B cell (primary cell): ENCODE data around the gene RHOH. TPM values are rescaled to one million over a fixed set of nuclear protein-coding genes. Genes with fewer than 3 reads are reported as not detected.
A peak's percentile ranks its signal among the peaks of the same experiment; 100 is the strongest.

Experiments
- ATAC-seq: fragments of 200-7000 bp; cut with Tn5 transposase; one replicate; pipeline ENCODE4 v1.10.0; 2021; ENCODE audit warnings: low read depth, mild to moderate bottlenecking, moderate number of reproducible peaks, moderate library complexity
- CTCF ChIA-PET: fragments of 350-600 bp; sonication (Branson Sonifier 250); formaldehyde crosslinking; loops from one replicate; lab custom pipeline; 2021; ENCODE audit warnings: antibody characterized with exemption, inconsistent platforms; lab: Charles Lee
- POLR2A ChIA-PET: fragments of 350-600 bp; sonication (Branson Sonifier 250); formaldehyde crosslinking; loops from one replicate; lab custom pipeline; 2021; ENCODE audit warnings: antibody characterized with exemption; lab: Charles Lee
- DNase-seq: peaks from one replicate; pipeline ENCODE4 v3.0.0; 2013
- H2AFZ ChIP-seq: 2 replicates; pipeline ENCODE4 v1.6.1; 2012; ENCODE audit warnings: mild to moderate bottlenecking, low read depth, low read length; ENCODE audit not compliant: insufficient read depth, poor library complexity, severe bottlenecking
- H3K27ac ChIP-seq, 2 donors: 1 replicate in 1 of 2; 2 replicates in 1 of 2; pipeline ENCODE4 v1.5.1; 2012 to 2013; ENCODE audit warnings: low read length in 2 of 2, mild to moderate bottlenecking in 2 of 2, moderate library complexity in 1 of 2
- H3K27me3 ChIP-seq, 4 experiments: fragments of 200-600 bp in 1 of 4; sonication (generic) in 1 of 4; replicated peaks in 1 of 4; 1 replicate in 2 of 4; 2 replicates in 2 of 4; pipeline versions ENCODE4 v1.6.1 to v1.7.0; 2013 to 2016; ENCODE audit warnings: low read length in 3 of 4, mild to moderate bottlenecking in 2 of 4, mixed read lengths in 1 of 4, moderate library complexity in 1 of 4; ENCODE audit not compliant: insufficient read depth in 4 of 4, control insufficient read depth in 3 of 4; ENCODE audit errors: control extremely low read depth in 1 of 4
- H3K36me3 ChIP-seq, 2 experiments: replicated peaks in 1 of 2; 1 replicate in 1 of 2; 2 replicates in 1 of 2; pipeline versions ENCODE4 v1.6.1 to v1.7.1; 2013; ENCODE audit warnings: low read length in 1 of 2; ENCODE audit not compliant: insufficient read depth in 2 of 2, control insufficient read depth in 1 of 2; ENCODE audit errors: control extremely low read depth in 1 of 2, extremely low read depth in 1 of 2
- H3K4me1 ChIP-seq, 2 donors: fragments of 200-600 bp in 1 of 2; sonication (generic) in 1 of 2; 1 replicate in 1 of 2; 2 replicates in 1 of 2; pipeline versions ENCODE4 v1.5.1 to v1.6.1; 2013 to 2017; ENCODE audit warnings: low read length in 2 of 2; ENCODE audit not compliant: control insufficient read depth in 2 of 2, insufficient read depth in 2 of 2
- H3K4me2 ChIP-seq: replicated peaks from 2 replicates; pipeline ENCODE3; 2012; ENCODE audit warnings: mild to moderate bottlenecking, low read depth, low read length; ENCODE audit not compliant: poor library complexity, severe bottlenecking
- H3K4me3 ChIP-seq, 5 experiments: fragments of 200-600 bp in 1 of 5; sonication (generic) in 1 of 5; 1 replicate in 3 of 5; 2 replicates in 2 of 5; pipeline versions ENCODE4 v1.5.1 to v1.7.0; 2011 to 2016; ENCODE audit warnings: low read length in 4 of 5, mild to moderate bottlenecking in 4 of 5, low read depth in 2 of 5, control low read depth in 1 of 5, moderate library complexity in 1 of 5; ENCODE audit not compliant: insufficient read depth in 1 of 5; ENCODE audit errors: control extremely low read depth in 1 of 5, extremely low read depth in 1 of 5
- H3K79me2 ChIP-seq: fragments of 200-600 bp; sonication (generic); one replicate; pipeline ENCODE4 v1.6.0; 2016; ENCODE audit warnings: low read length; ENCODE audit not compliant: control insufficient read depth, insufficient read depth
- H3K9ac ChIP-seq: fragments of 200-600 bp; sonication (generic); 2 replicates; pipeline ENCODE4 v1.6.1; 2017; ENCODE audit warnings: mild to moderate bottlenecking, low read length, moderate library complexity
- H3K9me3 ChIP-seq, 3 donors: one replicate each; pipeline versions ENCODE4 v1.6.1 to v1.7.1; 2013; ENCODE audit warnings: low read length in 2 of 3; ENCODE audit not compliant: control insufficient read depth in 2 of 3, insufficient read depth in 1 of 3; ENCODE audit errors: control extremely low read depth in 1 of 3
- H4K20me1 ChIP-seq: 2 replicates; pipeline ENCODE4 v1.6.0; 2012; ENCODE audit warnings: mild to moderate bottlenecking, low read length; ENCODE audit not compliant: insufficient read depth, control insufficient read depth, poor library complexity, severe bottlenecking
- H3K27ac Mint-ChIP-seq: one replicate; pipeline ENCODE4 v1.8.0; 2021; ENCODE audit warnings: mixed read lengths
- H3K27me3 Mint-ChIP-seq: one replicate; pipeline ENCODE4 v1.8.0; 2021; ENCODE audit warnings: mixed read lengths
- H3K4me1 Mint-ChIP-seq: one replicate; pipeline ENCODE4 v1.8.0; 2021; ENCODE audit warnings: mixed read lengths
- H3K4me3 Mint-ChIP-seq: one replicate; pipeline ENCODE4 v1.8.0; 2021; ENCODE audit warnings: mixed read lengths
- H3K9me3 Mint-ChIP-seq: one replicate; pipeline ENCODE4 v1.8.0; 2022; ENCODE audit warnings: mixed read lengths; ENCODE audit not compliant: insufficient read depth
- EZH2 ChIP-seq: IDR thresholded peaks from 2 replicates; pipeline ENCODE4 v1.6.1; 2012; ENCODE audit warnings: borderline replicate concordance, low read depth, mild to moderate bottlenecking, moderate library complexity, low read length; ENCODE audit not compliant: insufficient read depth, poor library complexity, severe bottlenecking
- WGBS: methylation state at CpG from one replicate; pipeline ENCODE4 v1.1.5; 2013; ENCODE audit warnings: missing lambda C conversion rate; ENCODE audit not compliant: insufficient coverage; 5-methylcytosine and 5-hydroxymethylcytosine counted together
- intact Hi-C: fragments of 100-400 bp; cut with micrococcal nuclease; formaldehyde crosslinking; loops from one replicate; pipeline ENCODE4 v1.10.0; 2022
- polyA plus RNA-seq: library from polyadenylated mRNA; depleted of rRNA; stranded (reverse); fragments of >200 nt; gene quantifications from 2 replicates; pipeline ENCODE4 v1.2.3, GENCODE V29; 2012
- total RNA-seq, 2 donors: library from RNA; stranded (reverse); fragments of 120-200 nt in 1 of 2; gene quantifications; 1 replicate in 1 of 2; 2 replicates in 1 of 2; pipeline versions ENCODE4 v1.2.3 to v1.2.4, GENCODE V29; 2013 to 2022
- TF ChIP-seq, protein P1 (sequence below): fragments of 200-600 bp; IDR thresholded peaks from one replicate; pipeline ENCODE4 v1.8.0; 2022; ENCODE audit warnings: antibody characterized with exemption, mild to moderate bottlenecking

Gene RHOH
- total and polyA plus RNA-seq, 2 donors (not counting 1 experiment from before 2014, with no cell fraction given) = 118 to 209 TPM

DNA sequence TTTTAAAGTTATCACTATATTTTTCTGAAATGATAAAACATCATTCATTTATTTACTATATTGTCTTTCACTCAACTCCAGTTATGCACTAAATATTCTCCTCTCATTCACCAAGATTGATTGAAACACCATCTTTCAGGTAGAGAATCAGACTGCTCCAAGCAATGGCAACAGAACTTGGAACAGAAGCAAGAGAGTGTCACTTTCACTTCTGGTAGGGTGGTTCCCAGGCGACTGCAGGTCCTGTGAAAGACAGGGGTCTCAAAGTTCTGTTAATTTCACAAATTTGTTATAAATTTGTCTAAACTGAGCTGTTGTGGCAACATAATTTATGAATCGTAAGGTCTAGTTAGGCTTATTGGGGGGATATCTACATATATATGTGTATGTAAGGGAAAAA is 47.8 kb downstream of the RHOH start:
- Histone ChIP-seq H2AFZ (no peak overlapping the region), H3K27me3 (no peaks in the 10 kb centered on the region), H3K9me3 (no peaks in the 10 kb centered on the region), H3K4me1 (peaks cover 78 to 87% of the 10 kb centered on the region in 2 donors), H3K36me3 (peaks cover 7 to 62% of the 10 kb centered on the region in 2 experiments), H3K9ac (no peak overlapping the region), H3K27ac (peak overlapping the region; percentile 26 to 75), H3K4me2 (no peak overlapping the region), H4K20me1 (peaks cover 64% of the 10 kb centered on the region), H3K4me3 (no peak overlapping the region), H3K79me2 (peaks cover 62% of the 10 kb centered on the region)
- peak overlapping the region; percentile 75 for H3K27ac Mint-ChIP-seq
- H3K9me3 Mint-ChIP-seq = no peaks in the 10 kb centered on the region
- ATAC-seq = no peak
- ChIA-PET CTCF (interaction anchor here (0.9 to 2.3 kb wide), 4 partner anchors 62 to 188 kb away, joined by 3 to 7 read pairs (median 3); partner anchors contain the start of gene N4BP2), POLR2A (interaction anchor here (1.3 kb wide), 1 partner anchor 57 kb away, joined by 3 read pairs; no protein-coding TSS in a partner anchor)
- peak overlapping the region; percentile 18 for H3K4me3 Mint-ChIP-seq
- peaks cover 79% of the 10 kb centered on the region for H3K4me1 Mint-ChIP-seq
- TF ChIP-seq, protein P1, sequence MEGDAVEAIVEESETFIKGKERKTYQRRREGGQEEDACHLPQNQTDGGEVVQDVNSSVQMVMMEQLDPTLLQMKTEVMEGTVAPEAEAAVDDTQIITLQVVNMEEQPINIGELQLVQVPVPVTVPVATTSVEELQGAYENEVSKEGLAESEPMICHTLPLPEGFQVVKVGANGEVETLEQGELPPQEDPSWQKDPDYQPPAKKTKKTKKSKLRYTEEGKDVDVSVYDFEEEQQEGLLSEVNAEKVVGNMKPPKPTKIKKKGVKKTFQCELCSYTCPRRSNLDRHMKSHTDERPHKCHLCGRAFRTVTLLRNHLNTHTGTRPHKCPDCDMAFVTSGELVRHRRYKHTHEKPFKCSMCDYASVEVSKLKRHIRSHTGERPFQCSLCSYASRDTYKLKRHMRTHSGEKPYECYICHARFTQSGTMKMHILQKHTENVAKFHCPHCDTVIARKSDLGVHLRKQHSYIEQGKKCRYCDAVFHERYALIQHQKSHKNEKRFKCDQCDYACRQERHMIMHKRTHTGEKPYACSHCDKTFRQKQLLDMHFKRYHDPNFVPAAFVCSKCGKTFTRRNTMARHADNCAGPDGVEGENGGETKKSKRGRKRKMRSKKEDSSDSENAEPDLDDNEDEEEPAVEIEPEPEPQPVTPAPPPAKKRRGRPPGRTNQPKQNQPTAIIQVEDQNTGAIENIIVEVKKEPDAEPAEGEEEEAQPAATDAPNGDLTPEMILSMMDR = no peak
- TF ChIP-seq EZH2 = no peak
- intact Hi-C loops = loop anchor here (5.0 kb wide), 1 partner anchor 37 kb away; no protein-coding TSS in a partner anchor
- DNase-seq = no peak
- H3K27me3 Mint-ChIP-seq = no peaks in the 10 kb centered on the region
- WGBS = 50% methylated on average over 1 of the region's 2 CpGs

DNA sequence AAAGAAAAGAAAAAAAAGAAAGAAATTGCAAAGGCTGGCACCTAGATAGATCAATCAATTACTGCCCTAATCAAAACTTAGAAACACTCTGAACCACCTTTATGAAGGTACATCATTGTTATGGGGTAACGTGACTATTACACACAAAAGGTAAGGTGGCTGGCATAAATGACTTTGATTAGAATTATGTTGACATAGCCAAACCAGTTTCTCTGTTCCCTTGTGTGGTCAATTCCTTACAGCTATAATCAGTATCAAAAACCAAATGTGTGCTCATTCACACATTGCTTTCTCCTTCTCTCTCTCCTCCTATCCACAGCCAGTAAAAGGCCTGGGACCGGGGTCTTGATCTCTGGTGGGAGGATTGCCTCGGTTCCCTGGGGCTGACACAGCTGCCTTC is 48.7 kb downstream of the RHOH start:
- Histone ChIP-seq H3K4me1 (peaks cover 69 to 78% of the 10 kb centered on the region in 2 donors), H2AFZ (no peak overlapping the region), H3K9ac (no peak overlapping the region), H3K4me3 (no peak overlapping the region), H3K9me3 (no peaks in the 10 kb centered on the region), H3K27ac (peak overlapping the region; percentile 33 to 69), H3K4me2 (no peak overlapping the region), H4K20me1 (peaks cover 59% of the 10 kb centered on the region), H3K27me3 (no peaks in the 10 kb centered on the region), H3K36me3 (peaks cover 5 to 54% of the 10 kb centered on the region in 2 experiments), H3K79me2 (peaks cover 54% of the 10 kb centered on the region)
- H3K4me3 Mint-ChIP-seq = peak overlapping the region; percentile 10
- DNase-seq (no peak), ATAC-seq (no peak)
- POLR2A ChIA-PET = interaction anchor here (1.3 kb wide), 1 partner anchor 56 kb away, joined by 3 read pairs; no protein-coding TSS in a partner anchor
- 100% methylated on average over 1 of the region's 3 CpGs for WGBS
- H3K4me1 Mint-ChIP-seq = peaks cover 71% of the 10 kb centered on the region
- intact Hi-C loops = no loop called here
- no peaks in the 10 kb centered on the region for H3K9me3 Mint-ChIP-seq
- H3K27me3 Mint-ChIP-seq = no peaks in the 10 kb centered on the region
- TF ChIP-seq, protein P1 = no peak
- no peak for TF ChIP-seq EZH2
- CTCF ChIA-PET = interaction anchor here (0.6 to 2.3 kb wide), 6 partner anchors 10 to 189 kb away, joined by 3 to 7 read pairs (median 3); partner anchors contain the start of gene N4BP2
- peak overlapping the region; percentile 76 for H3K27ac Mint-ChIP-seq
